Measurements from ENCODE around the gene APLP2. TPM values are rescaled to one million over a fixed set of nuclear protein-coding genes. Genes with fewer than 3 reads are reported as not detected.
A peak's percentile ranks its signal among the peaks of the same experiment; 100 is the strongest.
"Not testable (repeated sequence)": the region's sequence is repeated elsewhere in the genome, so short reads cannot be mapped to it uniquely, and the experiment has no call there.

APLP2 gene
- total RNA-seq, 2 donors from 2014 or later: 349 to 496 TPM

DNA sequence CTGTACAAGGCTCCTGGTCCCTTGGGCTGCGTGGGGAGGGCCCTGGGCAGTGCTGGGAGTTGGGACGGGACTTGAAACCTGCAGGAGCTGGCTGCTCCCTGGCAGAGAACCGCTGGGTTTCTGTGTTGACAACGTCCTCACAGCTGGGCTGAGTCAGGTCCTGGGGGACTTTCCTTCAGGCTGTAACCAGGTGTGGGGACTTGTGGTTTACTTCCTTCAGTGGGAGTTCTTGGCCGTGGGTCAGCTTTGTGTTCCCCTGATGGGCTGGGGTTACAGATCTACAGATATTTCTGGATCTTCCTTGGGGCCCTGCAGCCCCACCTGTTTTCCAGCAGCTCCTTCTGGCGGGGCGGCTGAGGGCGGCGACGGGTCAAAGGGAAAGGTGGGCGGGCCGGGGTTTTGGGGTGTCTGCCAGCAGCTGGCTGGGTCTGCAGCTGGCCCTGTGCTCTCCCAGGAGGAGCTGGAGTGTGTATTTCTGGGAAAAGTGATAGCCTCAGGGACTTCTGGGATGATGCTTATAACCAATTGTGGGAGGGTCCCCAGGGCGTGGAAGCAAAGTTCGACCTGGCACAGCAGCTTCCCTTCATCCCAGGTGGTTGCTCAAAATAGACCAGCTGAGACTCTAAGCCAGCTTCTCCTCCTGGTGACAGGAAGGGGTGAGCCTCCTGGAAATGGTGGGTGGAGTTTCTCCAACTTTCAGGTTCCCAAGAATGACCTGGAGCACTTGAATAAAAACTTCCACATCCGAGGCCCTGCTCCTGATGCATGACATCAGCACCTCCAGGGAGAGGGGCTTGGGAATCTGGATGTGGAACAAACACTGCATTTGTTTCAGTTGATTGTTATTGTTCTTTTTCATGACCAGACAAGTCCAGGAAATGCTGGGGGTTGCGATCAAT, 109.0 kb downstream of the APLP2 start:
- intact Hi-C loops (cut with DNase I, micrococcal nuclease): no loop called here
- ATAC-seq (peak; percentile 4), DNase-seq (peak; percentile 46 to 59)

DNA sequence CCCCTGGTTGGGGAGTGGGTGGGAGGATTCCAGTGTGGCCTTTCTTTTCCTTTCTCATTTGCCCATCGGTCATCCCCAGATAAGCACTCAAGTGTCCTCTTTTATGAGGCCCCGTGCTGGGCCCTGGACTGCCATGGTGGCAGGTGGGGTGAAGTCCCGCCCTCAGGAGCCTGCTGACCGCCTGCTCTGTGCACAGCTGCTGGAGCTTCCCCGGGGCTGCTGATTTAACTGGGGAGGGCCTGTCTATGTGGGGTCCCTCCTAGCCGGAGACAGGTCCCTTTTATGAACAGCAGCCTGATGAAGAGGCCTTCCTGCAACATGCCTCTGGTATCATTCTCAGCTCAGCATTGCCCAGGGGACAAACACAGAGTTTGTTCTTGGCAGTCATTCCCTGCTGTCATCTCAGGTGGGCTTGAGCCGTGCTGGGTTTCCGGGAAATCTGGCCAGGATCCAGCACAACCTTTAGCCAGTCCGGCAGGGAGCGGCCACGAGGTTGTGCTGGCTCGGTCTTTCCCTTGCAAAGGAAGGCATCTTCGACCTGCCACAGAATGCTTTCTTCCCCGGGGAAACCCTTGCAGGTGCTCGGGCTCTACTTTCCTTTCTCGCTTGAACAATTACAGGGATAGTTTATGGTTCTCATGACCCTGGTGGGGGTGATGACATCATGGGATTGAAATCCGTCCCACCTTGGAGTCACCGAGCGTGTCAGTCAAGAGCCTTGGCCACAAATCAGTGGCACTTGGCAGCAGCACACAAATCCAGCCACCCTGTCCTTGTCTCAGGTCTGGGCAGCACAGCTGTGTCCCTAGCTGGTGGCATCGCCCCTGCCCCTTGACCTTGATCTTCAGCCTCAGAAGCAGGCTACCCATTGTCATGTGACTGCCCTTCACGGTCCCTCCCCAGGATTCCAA, 110.0 kb downstream of the APLP2 start:
- DNase-seq (peak; percentile 61 to 80), ATAC-seq (peak; percentile 26)

DNA sequence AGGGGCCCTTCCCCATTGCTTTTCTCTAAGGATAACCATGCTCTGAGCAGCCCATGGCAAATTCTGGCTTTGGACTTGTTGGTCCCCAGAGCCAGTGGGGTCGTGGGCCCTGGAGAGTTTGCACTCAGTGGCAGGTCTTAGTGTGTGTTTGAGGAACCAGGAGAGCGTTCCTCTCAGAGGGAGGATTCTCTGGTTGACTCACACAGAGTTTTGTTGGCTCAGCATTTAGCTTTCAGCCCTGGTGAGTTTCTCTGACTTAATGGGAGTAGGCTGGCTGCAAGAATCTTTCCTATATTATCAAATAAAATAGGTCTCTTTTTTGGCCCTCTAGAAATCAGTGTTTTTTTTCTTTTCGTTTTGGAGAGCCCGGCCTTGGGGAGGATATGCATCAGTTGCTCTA, 110.8 kb downstream of the APLP2 start:
- intact Hi-C loops (cut with DNase I, micrococcal nuclease): no loop called here
- no peak for DNase-seq
- ATAC-seq: peak; percentile 10

More for the DNA sequence above, 110.0 kb downstream of the APLP2 start:
- intact Hi-C loops (cut with DNase I, micrococcal nuclease): no loop called here

DNA sequence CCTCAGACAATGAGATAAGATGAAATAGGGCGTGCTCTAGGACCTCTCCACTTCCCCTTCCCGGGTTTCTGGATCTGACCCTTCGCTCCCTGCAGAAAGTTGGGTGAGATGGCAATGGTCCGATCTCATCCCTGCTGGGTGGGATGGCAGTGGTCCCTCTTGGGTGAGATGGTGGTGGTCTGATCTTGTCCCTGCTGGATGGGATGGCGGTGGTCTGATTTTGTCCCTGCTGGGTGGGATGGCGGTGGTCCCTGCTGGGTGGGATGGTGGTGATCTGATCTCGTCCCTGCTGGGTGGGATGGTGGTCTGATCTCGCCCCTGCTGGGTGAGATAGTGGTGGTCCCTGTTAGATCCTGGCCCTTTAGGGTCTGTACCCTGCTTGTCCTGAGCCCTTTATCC, 111.2 kb downstream of the APLP2 start:
- ATAC-seq (no peak), DNase-seq (no peak)
- intact Hi-C loops (cut with DNase I, micrococcal nuclease): no loop called here

- ATAC-seq (peak; percentile 65), DNase-seq (peak; percentile 76 to 83)
- intact Hi-C loops (cut with DNase I, micrococcal nuclease): no loop called here
Measured at GRCh38 chr11:130181295-130182272, 111.9 kb downstream of the APLP2 start.

- DNase-seq: no peak
- intact Hi-C loops (cut with DNase I, micrococcal nuclease): no loop called here
- ATAC-seq: no peak
Measured at GRCh38 chr11:130183878-130184610, 114.3 kb downstream of the APLP2 start.

GRCh38 chr11:130187096-130187495, 117.4 kb downstream of the APLP2 start:
- no peak for DNase-seq
- ATAC-seq: no peak
- intact Hi-C loops (cut with DNase I, micrococcal nuclease): no loop called here

DNA sequence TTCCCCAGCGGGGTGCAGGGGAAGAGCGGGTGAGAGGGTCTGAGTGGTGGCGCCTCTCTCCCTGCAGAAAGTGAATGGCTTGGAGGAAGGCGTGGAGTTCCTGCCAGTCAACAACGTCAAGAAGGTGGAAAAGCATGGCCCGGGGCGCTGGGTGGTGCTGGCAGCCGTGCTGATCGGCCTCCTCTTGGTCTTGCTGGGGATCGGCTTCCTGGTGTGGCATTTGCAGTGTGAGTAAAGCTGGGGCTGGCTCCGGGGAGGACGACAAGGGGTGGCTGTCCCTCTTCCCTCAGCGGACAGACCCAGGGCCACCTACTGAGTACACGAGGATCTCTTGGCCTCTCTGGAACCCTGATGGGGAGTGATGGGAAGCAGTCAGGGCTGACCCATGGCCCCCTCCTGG, 118.4 kb downstream of the APLP2 start:
- DNase-seq (no peak), ATAC-seq (no peak)

GRCh38 chr11:130188585-130189347, 119.1 kb downstream of the APLP2 start:
- no peak for DNase-seq
- ATAC-seq: no peak
- intact Hi-C loops (cut with DNase I, micrococcal nuclease): no loop called here

More for the DNA sequence above, 118.4 kb downstream of the APLP2 start:
- intact Hi-C loops (cut with DNase I, micrococcal nuclease): no loop called here

DNA sequence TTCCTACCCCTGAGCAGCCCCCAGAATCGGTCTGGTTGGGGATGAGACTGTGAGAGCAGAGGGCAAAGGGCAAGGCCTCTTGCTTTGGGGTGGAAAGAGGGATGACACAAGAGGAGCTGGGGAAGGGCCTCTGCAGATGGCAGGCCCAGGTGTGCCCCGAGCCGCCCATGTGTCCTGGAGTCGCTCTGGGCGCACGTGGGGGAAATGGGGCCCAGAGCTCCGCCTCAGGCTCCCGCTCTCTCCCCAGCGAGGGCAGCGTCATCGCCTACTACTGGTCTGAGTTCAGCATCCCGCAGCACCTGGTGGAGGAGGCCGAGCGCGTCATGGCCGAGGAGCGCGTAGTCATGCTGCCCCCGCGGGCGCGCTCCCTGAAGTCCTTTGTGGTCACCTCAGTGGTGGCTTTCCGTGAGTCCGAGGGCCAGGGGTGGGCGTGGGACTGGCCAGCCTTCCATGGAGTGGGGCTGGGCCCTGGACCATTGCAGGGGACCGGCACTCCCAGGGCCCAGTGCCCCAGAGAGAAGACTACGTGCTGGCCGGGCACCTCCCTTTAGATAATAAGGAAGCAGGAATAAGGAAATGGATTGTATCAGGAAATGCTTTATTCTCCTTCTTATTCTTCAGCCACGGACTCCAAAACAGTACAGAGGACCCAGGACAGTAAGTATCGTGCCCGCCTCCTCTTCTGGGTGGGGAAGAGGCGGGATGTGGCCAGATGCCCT, 120.0 kb downstream of the APLP2 start:
- ATAC-seq (peak; percentile 78), DNase-seq (peak; percentile 79 to 82)
- intact Hi-C loops (cut with DNase I, micrococcal nuclease): no loop called here

- intact Hi-C loops (cut with DNase I, micrococcal nuclease): no loop called here
- peak; percentile 72 to 73 for DNase-seq
- peak; percentile 26 for ATAC-seq
Measured at GRCh38 chr11:130190371-130190881, 120.7 kb downstream of the APLP2 start.

GRCh38 chr11:130191896-130192295, 122.2 kb downstream of the APLP2 start:
- ATAC-seq (no peak), DNase-seq (no peak)
- intact Hi-C loops (cut with DNase I, micrococcal nuclease): no loop called here

GRCh38 chr11:130192845-130193267, 123.2 kb downstream of the APLP2 start:
- DNase-seq: no peak
- intact Hi-C loops (cut with DNase I, micrococcal nuclease): no loop called here
- peak; percentile 4 for ATAC-seq

DNA sequence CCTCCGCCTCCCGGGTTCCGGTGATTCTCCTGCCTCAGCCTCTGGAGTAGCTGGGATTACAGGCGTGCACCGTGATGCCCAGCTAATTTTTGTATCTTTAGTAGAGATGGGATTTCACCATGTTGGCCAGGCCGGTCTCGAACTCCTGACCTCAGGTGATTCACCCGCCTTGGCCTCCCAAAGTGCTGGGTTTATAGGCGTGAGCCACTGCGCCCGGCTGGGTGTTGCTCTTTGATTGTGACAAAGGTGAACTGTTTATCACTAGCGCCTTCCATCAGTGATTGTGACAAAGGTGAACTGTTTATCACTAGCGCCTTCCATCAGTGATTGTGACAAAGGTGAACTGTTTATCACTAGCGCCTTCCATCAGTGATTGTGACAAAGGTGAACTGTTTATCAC, 123.9 kb downstream of the APLP2 start:
- DNase-seq; intact Hi-C loops (cut with DNase I, micrococcal nuclease): not testable (repeated sequence)
- peak; percentile 4 for ATAC-seq

Measured in left colon (tissue), 2 donors.